Testis (tissue), 2 donors: ENCODE data around the gene TRAK2.

Experiments used
- CTCF ChIP-seq, 3 experiments: fragments of 450-650 bp in 2 of 3; fragments of 200-600 bp in 1 of 3; sonication (generic) in 1 of 3; IDR thresholded peaks; one replicate each; pipeline ENCODE4 v1.5.1; 2016 to 2019; ENCODE audit warnings: antibody characterized with exemption in 3 of 3, mild to moderate bottlenecking in 2 of 3, moderate library complexity in 1 of 3
- POLR2A ChIP-seq: fragments of 450-650 bp; IDR thresholded peaks from one replicate; pipeline ENCODE4 v1.6.1; 2017; ENCODE audit warnings: antibody characterized with exemption, mild to moderate bottlenecking, moderate library complexity

- TF ChIP-seq CTCF (IDR thresholded peaks at IDR 0.05): no peak
- no peak for TF ChIP-seq POLR2A
Measured at GRCh38 chr2:201402651-201403562, 48.4 kb downstream of the TRAK2 start.
